SK-N-DZ (cell line): Measurements from ENCODE around the gene PROM1.

Source experiments
- DNase-seq: peaks from one replicate; pipeline ENCODE4 v3.0.0-alpha.2; 2015; ENCODE audit warnings: low spot score

The PROM1 gene

DNA sequence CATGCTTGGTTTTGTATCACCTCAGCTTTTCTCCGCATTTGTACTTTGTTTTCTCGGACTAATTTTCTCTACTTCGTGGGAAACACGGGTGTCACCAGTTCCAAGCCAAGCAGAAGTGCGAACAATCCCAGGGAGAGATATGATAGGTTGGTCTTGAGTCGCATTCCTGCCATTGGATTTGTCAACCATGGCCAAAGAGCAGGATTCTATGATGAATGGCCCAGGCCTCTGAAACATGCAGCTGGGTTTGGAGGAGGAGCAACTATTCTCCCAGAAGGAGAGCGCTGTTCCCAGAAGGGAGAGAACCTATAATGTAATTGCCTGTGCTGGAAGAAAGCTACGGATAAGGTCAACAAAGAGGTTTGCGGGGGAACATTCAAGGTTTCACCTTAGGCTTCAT, 135.0 kb downstream of the PROM1 start:
- no peak for DNase-seq

DNA sequence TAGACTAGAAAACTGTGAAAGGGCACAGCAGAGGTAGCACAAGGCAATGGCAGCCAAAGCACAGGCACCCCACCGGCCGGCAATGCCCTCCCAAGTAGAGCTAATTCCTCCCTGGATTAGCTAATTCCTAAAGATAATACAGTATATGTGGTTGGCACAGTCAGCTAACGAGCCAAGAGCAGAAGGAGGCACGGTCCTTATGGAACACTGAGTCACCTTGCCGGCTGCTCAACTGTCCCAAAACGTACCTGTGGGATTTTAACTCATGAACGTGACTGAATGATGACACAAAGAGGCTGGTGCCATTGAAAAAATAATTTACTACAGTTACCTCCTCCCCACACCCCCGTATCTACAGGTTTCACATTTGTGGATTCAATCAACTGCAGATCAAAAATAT, 136.1 kb downstream of the PROM1 start:
- no peak for DNase-seq

DNA sequence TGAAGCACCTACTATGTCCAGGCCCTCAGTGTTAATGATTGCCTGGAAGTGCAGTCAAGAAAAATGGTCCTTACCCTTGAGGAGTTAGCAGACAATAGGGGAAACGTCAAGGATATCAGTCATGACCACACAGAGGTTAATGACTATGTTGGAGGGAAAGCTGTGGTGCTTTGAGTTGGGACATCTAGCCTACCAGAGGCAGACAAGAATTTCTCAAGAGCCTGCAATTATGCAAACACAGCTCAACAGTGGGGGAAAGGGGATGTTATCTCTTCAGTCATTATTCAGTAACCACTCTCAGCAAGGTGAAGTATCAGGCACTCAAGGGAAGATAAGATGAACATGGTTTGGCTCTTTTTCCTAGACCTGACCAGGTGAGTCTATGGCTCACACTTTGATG, 138.3 kb downstream of the PROM1 start:
- no peak for DNase-seq

DNA sequence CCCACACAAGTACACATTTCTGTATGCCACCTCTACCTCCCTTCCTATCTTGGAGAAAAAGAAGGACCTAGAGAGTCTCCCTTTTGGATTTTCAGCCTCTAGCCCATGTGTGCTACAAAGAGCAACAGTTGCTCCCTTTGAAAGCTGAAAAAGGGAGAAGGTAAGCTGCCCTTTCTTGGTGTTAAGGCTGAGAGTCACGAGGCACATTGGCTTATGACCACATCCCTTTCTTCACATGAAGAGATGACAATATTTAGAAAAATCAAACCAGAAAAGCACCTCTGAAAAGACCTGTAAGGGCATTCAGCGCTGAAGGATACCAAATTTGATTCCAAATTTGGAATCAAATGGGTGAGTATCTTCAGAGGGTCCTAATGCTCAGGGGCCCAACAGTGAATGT, 138.9 kb downstream of the PROM1 start:
- DNase-seq: no peak

DNA sequence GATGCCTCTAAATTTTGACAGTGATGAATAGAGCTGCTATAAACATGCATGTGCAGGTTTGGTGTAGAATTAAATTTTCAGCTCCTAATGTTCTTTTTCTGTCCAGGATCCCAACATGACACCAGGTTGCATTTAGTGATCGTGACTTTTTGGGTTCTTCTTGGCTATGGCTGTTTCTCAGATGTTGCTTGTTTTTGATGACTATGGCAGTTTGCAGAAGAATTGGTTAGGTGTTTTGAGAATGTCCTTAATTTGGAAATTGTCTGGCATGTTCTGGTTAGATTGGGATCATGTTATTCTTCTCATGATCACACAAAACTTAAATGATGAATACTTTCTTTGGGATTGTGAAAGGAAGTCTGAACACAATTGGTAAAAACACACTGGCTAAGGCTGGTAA, 141.5 kb downstream of the PROM1 start:
- DNase-seq: no peak

DNA sequence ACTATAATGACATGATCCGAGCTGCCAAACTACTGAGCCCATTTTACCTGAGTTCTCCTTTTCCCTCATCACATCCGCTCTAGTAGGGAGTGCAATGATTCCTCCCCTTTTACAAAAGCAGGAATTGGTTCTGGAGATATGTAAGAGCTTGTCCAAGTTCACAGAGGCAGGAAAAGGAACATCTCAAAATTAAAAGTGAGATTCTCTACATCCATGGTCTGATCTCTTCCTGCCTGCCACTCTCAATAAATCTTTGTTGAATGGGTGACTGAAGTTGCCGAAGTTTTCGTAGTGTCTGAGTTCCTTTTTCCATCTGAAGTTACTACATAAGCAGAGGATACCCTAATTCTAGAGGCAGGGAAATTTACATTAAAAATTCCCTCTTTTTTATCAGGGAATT, 145.2 kb downstream of the PROM1 start, which contains the start of gene FGFBP1:
Gene FGFBP1 (minus strand): TSS at position 101 of the 400 bp plus-strand sequence. CDS start 2,108 bp downstream, outside the sequence.
- no peak for DNase-seq

DNA sequence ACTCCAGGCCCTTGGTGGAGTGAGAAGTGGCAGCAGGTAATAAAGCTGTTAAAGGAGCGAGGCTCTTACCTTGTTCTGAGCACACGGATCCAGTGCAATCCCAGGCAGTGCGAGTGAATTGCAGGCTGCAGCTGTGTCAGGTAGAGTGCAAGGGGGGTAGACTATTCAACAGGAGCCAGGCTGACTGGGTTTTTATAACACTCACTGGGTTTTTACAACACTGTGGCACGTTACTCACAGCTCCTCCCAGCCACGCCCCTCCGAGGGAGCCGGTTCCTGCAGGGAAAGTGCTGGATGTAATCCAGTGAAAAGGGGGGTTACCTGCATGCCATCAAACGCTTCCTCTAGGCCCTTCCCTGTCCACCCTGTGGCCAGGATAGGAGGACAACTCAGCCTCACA, 145.6 kb downstream of the PROM1 start:
- no peak for DNase-seq

DNA sequence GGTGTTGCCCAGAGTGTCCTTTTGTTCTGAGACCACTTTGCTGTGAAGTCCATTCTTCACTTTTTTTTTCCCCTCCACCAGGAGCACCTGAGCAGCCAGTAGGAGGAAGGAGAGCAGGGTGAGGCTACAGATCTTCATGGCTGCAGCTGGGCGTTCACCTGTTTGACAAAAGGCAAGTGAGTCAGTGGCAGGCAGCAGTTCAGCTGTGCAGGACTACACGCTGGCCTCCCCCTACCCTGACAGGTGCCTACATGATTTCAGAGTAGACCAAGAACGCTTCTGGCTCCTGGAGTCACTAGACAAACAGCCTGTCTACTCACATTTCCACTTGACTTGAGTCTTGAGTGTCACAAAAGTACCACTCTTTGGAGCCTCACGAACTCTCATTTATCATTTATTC, 147.3 kb downstream of the PROM1 start:
- DNase-seq: no peak

DNA sequence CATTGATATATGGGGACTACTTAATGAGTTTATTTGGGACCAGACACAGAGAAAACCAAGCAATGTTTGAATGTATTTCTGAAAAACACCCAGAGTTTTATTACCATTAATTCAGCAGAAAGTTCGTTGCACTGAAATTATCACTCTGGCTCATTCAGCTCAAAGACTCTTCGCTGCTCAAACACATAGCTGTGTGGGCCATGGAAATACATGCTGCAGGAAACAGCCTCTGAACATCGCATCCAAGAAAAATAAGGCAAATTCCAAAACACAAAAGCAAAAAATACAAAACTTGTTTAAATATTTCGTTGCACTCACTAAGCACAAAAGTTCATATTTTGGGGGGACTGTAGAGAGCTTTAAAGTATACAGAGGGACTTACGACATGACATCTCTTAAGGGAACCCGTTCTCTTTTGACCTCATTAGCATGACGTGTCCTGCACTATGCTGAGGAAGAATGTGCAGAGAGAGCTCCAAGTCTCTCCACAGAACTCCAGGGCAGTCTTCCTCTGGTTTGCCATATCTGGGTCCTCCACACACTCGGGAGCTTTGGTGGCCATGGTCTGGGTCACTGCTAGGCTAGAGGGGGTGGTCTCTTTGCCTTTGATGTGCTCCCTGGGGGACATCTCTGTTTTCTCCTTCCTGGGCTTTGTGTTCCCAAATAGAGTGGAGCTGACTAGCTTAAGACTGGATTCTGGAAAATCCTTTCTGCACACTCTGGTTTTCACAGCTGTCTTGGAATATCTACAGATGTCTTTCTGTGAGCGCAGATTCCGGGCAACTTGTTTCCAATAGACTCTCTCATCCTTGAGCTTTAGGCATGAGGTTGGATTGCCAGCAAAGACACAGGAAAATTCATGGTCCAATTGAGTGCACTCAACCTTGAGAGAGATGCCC, 148.1 kb downstream of the PROM1 start:
- no peak for DNase-seq

DNA sequence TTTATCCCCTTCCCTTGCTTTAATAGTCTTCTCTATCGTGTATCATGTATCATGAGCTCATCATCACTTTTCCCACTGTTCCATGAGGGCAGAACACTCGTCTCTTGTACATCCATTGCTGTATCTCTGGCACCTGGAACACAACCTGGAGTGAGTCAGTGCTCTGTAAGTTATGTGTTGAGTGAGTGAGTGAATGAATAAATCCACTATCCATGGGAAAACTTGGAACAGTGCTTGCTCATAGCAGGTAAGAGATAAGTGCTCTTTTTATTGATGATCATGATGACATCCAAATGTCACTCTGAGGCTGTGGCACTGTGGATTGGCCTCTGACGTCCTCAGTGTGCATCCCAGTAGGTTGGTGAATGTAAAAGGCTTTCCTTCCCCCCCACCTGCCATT, 149.6 kb downstream of the PROM1 start:
- no peak for DNase-seq

DNA sequence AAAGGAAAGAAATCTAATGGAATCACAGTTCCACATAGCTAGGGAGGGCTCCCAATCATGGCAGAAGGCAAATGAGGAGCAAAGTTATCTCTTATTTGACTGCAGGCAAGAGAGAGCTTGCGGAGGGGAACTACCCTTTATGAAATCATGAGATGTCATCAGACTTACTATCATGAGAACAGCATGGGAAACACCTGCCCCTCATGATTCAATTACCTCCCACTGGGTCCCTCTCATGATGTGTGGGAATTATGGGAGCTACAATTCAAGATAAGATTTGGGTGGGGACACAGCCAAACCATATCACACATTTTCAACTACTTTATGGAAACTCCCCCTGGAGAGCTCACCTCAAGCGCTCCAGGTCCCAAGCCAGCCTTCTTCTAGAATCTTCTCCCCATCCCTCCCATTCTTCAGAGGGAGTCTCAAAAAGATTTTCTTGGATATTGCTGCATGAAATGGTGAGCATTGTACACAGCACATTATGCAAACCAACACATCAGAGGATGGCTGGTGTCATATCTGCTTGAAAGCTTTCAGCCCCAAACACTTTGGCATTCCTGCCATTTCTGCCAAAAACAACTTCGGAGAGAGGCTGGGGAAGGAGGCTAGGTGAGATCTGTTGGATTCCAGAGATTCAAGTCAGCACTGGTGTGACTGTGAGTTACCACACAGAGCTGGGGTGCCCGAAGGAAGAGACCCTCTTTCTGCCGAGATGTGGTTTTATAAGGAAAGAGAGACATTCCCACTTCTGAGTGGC, 152.2 kb downstream of the PROM1 start:
- no peak for DNase-seq

DNA sequence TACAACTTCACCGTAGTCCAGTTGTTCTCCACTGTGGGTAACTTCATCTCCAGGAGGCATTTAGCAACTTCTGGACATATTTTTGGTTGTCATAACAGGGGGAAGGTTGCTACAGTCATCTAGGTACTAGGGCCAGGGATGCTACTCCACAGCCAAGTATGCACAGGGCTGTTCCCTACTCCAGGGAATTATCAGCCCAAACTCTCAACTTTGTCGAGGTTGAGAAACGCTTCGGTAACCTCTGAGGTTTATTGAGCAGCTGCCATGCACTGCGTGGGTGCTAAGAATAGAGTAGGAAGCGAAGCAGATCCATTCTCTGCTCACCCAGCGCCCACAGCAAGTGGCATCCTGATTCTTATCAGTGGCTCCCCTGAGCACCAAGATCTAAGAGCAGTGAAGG, 153.5 kb downstream of the PROM1 start:
- DNase-seq: no peak

DNA sequence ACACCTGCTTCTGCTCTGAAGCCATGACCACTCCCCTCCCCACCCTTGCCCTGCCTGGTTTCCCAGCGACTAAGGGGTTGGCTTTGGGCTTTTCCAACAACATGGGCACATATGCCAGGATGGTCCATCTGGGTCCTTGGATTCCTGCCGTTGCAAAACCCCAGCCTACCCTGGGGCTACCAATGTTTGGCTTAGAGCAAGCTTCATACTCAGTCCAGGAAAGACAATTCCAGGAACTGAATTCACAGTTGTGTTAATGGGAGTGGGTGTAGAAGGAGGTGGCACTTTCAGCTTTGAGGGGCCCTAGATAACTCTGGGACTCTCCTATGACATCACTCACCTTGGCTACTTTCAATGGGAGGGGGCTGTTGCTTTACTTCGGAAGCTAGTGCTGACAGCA, 154.3 kb downstream of the PROM1 start:
- DNase-seq: no peak

DNA sequence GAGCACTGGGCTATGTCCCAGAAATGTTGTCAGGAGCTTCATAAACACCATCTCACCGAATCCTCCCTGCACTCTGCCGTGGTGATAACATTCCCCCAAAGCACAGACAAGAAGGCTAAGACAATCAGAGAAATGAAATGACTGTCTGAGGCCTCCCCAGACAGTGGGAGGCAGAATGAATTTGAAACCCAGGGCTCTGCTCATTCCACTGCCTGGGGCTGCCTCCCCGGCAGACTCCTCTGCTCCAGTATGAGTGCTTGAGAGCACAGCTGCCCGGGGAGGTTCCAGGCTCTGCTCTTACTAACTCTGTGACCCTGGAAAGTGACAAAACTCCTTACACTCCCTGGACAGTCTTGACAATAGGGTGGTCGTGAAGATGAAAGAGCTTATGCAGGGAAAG, 154.9 kb downstream of the PROM1 start:
- no peak for DNase-seq

DNA sequence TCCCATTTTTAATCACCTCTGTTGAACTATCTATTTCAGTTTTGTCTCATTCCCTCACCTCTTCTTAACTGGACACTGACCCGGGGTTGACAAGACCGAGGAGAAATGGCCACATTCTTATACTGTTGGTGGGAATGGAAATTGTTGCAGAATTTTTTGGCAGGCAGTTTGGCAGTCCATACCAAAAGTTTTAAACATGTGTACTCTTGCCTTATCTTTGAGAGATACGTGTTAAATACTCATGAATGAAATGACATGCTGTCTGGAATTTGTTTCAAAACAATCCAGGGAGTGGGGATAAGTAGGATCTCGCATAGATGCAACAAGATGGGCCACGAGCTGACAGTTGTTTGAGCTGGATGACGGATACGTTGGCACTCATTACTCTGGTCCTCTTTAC, 157.3 kb downstream of the PROM1 start:
- DNase-seq: no peak

DNA sequence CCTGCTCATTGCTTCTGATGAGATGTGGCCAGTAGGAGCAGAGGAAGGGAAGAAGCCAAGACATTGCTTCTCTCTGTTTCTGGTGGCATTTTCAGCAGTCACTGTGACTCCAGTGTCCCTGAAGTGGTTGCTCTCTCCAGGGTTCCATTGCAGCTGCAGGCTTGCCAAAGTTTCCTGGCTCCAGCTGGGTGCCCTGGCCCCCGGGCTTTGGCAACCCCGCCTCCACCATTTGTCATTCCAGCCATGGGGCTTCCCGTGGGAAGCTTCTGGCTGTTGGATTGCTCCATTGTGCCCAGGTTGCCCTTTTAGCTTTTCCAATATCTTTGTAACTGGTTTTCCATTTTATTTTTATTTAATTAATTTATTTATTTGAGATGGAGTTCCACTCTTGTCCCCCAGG, 158.0 kb downstream of the PROM1 start:
- DNase-seq: no peak

DNA sequence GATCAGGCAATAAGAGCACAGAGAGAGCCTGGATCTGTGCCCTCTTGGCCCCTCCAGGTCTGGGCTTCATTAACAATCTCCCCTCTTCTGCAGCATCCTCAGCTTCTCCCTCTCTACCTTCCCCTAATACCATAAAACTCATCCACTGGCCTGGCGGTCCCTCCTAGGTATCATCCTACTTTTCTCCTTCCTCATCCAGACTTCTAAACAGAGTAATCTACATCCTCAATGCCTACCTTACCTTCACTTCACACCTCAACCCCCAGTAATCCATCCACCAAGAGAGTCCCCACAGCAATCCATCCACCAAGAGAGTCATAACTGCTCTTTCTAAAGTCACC, 162.3 kb downstream of the PROM1 start:
- no peak for DNase-seq

DNA sequence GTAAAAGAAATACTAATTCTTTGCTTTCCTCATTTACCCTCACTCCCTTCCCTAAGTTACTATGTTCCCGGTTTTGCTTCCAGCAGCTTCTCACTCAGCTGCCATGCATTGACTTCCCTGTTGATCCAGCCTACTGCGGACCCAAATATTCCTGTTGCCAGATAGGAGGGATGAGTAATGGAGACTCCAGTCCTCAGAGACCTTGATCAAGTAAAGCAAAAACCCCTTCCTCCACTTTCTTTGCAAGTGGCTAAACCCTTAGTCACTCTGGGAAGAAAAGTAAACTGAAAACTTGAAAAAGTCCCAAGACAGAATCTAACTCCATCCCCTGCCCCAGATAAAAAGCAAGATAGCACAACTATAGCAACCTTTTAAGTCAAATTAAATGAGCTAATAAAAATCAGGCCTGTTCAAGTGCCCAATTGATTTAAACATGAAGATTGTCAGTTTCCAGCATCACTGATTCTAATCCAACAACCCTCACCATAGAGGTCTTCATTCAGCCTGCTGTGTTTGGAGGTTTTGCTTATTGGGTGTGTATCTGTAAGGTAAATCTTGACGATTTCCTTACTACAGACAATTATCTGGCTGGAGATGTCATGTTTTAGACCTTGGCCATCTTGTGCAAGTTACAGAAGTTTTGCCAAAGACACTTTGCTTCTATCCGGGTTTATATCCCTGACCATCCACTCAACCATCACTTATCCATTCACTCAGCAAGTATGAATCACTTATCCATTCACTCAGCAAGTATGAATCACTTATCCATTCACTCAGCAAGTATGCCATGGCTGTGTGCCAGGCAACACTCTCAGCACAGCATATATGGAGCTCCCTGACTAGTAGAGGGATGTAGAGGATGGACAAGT, 162.9 kb downstream of the PROM1 start:
- no peak for DNase-seq

DNA sequence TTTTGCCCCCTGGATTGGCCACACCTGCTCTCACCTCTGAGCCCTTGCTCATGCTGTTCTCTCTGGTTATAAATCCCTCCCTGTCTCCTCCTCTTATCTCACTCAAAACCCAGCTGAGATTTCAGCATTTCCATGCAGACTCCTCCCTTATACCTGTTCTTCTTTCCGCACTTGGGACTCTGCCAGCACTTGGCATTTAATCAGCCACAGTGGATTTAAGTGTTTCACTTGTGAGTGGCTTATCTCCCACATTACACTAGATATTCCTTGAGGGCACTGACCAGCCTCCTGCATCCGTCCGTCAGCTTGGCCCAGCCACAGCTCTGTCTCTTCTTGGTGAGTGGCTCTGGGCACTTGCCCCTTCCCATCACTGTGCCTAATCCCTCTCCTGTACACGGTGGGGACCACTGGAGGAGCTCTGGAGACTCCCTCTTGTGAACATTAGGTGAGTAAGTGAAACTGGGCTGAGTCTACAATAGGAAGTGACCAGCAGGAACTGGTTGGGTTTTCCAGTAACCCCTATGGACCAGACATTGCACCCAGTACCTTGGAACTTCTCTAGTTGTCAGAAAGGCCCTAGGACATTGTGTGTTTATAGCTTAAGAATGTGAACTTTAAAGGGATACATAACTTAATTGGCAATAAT, 165.2 kb downstream of the PROM1 start:
- DNase-seq: no peak
